ENCODE data around the gene CCDC184. TPM values are rescaled to one million over a fixed set of nuclear protein-coding genes. Genes with fewer than 3 reads are reported as not detected.

CCDC184 gene
- total RNA-seq, 2 experiments from 2014 or later: 0.25 to 0.34 TPM

DNA sequence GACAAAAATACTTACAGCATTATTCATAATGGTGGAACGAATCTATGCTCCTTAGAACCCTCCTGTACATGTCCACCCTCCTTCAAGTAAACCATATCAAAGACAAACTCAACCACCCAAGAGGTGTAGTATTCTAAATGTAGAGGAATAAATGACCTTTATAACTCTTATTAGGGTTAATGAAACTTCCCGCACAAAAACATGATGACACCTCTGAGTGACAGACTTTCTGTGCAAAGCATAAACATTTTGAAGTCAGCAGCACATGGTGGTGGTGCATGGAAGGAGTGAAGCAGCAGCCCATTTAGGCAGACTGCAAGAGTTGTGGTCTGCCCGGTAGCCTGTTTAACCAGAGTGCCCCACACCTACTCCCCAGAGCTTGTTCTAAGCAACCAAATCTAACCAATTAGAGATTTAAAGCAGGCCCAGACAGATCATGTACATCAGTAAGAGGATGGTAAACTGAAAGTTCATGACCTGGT is 25.5 kb upstream of the CCDC184 start:
- TF ChIP-seq, protein P1, sequence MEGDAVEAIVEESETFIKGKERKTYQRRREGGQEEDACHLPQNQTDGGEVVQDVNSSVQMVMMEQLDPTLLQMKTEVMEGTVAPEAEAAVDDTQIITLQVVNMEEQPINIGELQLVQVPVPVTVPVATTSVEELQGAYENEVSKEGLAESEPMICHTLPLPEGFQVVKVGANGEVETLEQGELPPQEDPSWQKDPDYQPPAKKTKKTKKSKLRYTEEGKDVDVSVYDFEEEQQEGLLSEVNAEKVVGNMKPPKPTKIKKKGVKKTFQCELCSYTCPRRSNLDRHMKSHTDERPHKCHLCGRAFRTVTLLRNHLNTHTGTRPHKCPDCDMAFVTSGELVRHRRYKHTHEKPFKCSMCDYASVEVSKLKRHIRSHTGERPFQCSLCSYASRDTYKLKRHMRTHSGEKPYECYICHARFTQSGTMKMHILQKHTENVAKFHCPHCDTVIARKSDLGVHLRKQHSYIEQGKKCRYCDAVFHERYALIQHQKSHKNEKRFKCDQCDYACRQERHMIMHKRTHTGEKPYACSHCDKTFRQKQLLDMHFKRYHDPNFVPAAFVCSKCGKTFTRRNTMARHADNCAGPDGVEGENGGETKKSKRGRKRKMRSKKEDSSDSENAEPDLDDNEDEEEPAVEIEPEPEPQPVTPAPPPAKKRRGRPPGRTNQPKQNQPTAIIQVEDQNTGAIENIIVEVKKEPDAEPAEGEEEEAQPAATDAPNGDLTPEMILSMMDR (IDR thresholded peaks at IDR 0.05): peak; percentile 4
- ChIA-PET POLR2A (interaction anchor here (0.5 to 3.0 kb wide), 20 partner anchors 10 to 658 kb away, joined by 3 to 25 read pairs (median 4); partner anchors contain the start of gene SENP1), CTCF (interaction anchor here (0.7 to 2.6 kb wide), 12 partner anchors 8 to 460 kb away, joined by 3 to 11 read pairs (median 6); partner anchors contain the start of genes CCDC184 and SENP1)
- H3K4me3 Mint-ChIP-seq: peak overlapping the region; percentile 96
- H3K36me3 Mint-ChIP-seq (ENCODE audit: low read depth): peaks cover 4% of the 10 kb centered on the region
- H3K27me3 Mint-ChIP-seq: no peaks in the 10 kb centered on the region
- H3K9me3 Mint-ChIP-seq: no peaks in the 10 kb centered on the region
- H3K4me1 Mint-ChIP-seq (ENCODE audit: low read depth): peaks cover 25% of the 10 kb centered on the region
- DNase-seq: peak; percentile 51
- intact Hi-C loops (cut with micrococcal nuclease): loop anchor here (2.0 kb wide), 1 partner anchor 53 kb away; no protein-coding TSS in a partner anchor
- H3K27ac Mint-ChIP-seq: peak overlapping the region; percentile 96
- peak; percentile 14 for ATAC-seq

DNA sequence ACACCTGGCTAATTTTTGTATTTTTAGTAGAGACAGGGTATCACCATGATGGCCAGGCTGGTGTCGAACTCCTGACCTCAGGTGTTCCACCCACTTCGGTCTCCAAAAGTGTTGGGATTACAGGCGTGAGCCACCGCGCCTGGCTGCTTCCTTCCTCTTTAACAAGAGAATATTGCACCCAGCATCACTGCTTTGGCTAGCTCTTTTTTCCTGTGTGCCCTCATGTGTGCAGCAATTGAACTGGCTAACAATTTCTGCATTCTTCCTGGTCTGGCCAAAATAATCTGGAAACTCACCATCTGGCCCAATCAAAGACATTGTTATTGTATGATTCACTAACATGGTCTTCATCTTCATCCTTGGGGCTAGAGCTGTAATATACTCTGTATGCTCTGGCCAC is 23.4 kb upstream of the CCDC184 start:
- intact Hi-C loops (cut with micrococcal nuclease): no loop called here

DNA sequence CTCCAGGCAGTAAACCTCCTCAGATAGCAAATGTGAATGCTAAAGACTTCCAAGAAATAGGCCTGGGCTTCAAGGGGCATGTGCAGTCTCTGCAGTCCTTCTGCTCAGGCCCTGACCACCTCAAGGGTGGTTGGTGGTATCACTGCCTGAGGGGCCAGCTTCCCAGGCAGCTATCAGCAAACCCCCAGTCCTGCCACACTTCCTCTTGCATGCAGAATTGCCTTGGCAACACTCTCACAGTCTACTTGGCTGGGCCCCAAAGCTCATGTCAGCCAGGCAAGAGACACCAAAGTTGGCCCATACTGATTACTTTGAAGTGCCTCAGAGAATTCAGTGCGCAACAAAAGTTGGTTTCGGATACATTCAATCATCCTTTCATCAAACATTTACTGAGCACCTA is 22.6 kb upstream of the CCDC184 start:
- Mint-ChIP-seq H3K4me1 (ENCODE audit: low read depth) (peaks cover 16% of the 10 kb centered on the region), H3K4me3 (no peak overlapping the region), H3K36me3 (ENCODE audit: low read depth) (no peaks in the 10 kb centered on the region), H3K9me3 (no peaks in the 10 kb centered on the region), H3K27ac (no peak overlapping the region), H3K27me3 (peaks cover under 1% of the 10 kb centered on the region)
- POLR2A ChIA-PET: interaction anchor here (1.3 kb wide), 1 partner anchor 159 kb away, joined by 3 read pairs; no protein-coding TSS in a partner anchor
- TF ChIP-seq, protein P1 (IDR thresholded peaks at IDR 0.05): no peak
- ATAC-seq: no peak
- no peak for DNase-seq
- intact Hi-C loops (cut with micrococcal nuclease): no loop called here
- CTCF ChIA-PET: interaction anchor here (1.0 to 1.3 kb wide), 3 partner anchors 22 to 306 kb away, joined by 3 read pairs; no protein-coding TSS in a partner anchor

More for the DNA sequence above, 23.4 kb upstream of the CCDC184 start:
- Mint-ChIP-seq H3K4me1 (ENCODE audit: low read depth) (peaks cover 16% of the 10 kb centered on the region), H3K4me3 (no peak overlapping the region), H3K36me3 (ENCODE audit: low read depth) (no peaks in the 10 kb centered on the region), H3K27ac (no peak overlapping the region), H3K9me3 (no peaks in the 10 kb centered on the region), H3K27me3 (no peaks in the 10 kb centered on the region)
- ChIA-PET CTCF (interaction anchor here (0.8 to 1.3 kb wide), 3 partner anchors 23 to 458 kb away, joined by 3 read pairs; no protein-coding TSS in a partner anchor), POLR2A (interaction anchor here (1.3 kb wide), 1 partner anchor 158 kb away, joined by 3 read pairs; no protein-coding TSS in a partner anchor)
- TF ChIP-seq, protein P1 (IDR thresholded peaks at IDR 0.05): no peak
- DNase-seq (no peak), ATAC-seq (no peak)

DNA sequence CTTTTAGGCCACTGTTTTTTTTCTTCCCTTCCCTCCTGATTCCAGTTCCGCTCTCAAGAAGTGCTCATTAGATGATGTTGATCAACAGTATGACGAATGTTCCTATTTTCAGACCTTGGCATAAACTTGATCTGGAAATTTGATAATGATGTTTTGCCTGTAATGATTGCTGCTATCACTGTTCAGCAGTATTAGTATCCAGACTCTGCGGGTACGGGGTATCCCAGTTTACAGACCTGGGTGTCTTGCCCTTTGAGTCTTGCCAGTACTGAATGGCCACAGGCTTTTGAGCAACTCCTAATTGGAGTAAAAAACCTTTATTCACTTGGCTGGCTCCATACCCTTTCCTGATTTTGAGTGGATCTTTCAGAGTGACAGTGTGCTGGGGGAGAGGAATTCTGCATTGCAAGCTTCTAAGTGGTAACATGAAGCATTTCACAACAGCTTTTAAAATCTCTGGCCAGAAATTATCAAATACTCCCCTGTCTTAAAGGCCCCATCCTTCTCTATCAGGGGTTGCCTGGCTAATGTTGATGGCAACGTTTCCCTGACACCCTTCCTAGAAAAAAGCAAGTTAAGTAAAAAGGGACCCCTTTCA is 20.2 kb upstream of the CCDC184 start:
- Mint-ChIP-seq H3K36me3 (ENCODE audit: low read depth) (no peaks in the 10 kb centered on the region), H3K9me3 (no peaks in the 10 kb centered on the region), H3K27me3 (peaks cover 5% of the 10 kb centered on the region), H3K4me1 (ENCODE audit: low read depth) (peaks cover 8% of the 10 kb centered on the region), H3K4me3 (no peak overlapping the region), H3K27ac (no peak overlapping the region)
- intact Hi-C loops (cut with micrococcal nuclease): no loop called here
- ChIA-PET POLR2A (no interaction called here), CTCF (interaction anchor here (1.0 to 3.1 kb wide), 6 partner anchors 11 to 397 kb away, joined by 3 to 14 read pairs (median 8); partner anchors contain the start of gene CCDC184)
- ATAC-seq (no peak), DNase-seq (no peak)
- TF ChIP-seq, protein P1 (IDR thresholded peaks at IDR 0.05): no peak

DNA sequence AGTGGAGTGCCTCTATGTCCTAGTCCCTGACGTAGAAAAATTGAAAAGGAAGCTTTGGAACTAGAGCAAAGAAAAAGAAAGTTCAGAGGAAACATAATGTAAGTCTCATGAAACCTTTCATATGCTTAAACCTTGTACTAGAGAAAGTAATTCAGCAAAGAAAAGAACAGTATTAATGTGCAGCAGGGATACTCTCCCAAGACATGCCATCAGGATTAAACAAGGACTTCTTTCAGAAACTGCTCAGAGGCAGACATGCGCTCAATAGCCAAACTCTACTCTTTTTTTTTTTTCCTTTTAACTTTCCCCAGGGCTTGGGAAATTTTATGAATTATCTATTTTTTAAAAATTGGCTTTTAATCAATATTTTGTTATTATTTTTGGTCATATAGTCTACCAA is 19.0 kb upstream of the CCDC184 start:
- no peak overlapping the region for H3K27ac Mint-ChIP-seq
- no peaks in the 10 kb centered on the region for H3K36me3 Mint-ChIP-seq (ENCODE audit: low read depth)
- DNase-seq (no peak), ATAC-seq (no peak)
- H3K27me3 Mint-ChIP-seq: peaks cover 5% of the 10 kb centered on the region
- intact Hi-C loops (cut with micrococcal nuclease): no loop called here
- no peak overlapping the region for H3K4me3 Mint-ChIP-seq
- ChIA-PET POLR2A (interaction anchor here (0.8 kb wide), 1 partner anchor 12 kb away, joined by 3 read pairs; no protein-coding TSS in a partner anchor), CTCF (interaction anchor here (0.6 to 3.1 kb wide), 23 partner anchors 9 to 398 kb away, joined by 3 to 14 read pairs (median 5); partner anchors contain the start of genes CCDC184, SENP1 and VDR)
- TF ChIP-seq, protein P1 (IDR thresholded peaks at IDR 0.05): no peak
- peaks cover 5% of the 10 kb centered on the region for H3K4me1 Mint-ChIP-seq (ENCODE audit: low read depth)
- no peaks in the 10 kb centered on the region for H3K9me3 Mint-ChIP-seq

Measured in activated CD8-positive, alpha-beta T cell treated with anti-CD3 and anti-CD28 coated beads for 36 hours (primary cell).